ENCODE measurements around the gene ENTPD6.
"Not testable (repeated sequence)": the region's sequence is repeated elsewhere in the genome, so short reads cannot be mapped to it uniquely, and the experiment has no call there.

ENTPD6 gene

GRCh38 chr20:25173321-25173720, 22.2 kb upstream of the ENTPD6 start:
- ChIA-PET CTCF (no interaction called here), POLR2A (no interaction called here)
- no peak for TF ChIP-seq HDGF (IDR thresholded peaks at IDR 0.05; ENCODE audit: borderline replicate concordance)
- DNase-seq (ENCODE audit: extremely low spot score), result no peak

DNA sequence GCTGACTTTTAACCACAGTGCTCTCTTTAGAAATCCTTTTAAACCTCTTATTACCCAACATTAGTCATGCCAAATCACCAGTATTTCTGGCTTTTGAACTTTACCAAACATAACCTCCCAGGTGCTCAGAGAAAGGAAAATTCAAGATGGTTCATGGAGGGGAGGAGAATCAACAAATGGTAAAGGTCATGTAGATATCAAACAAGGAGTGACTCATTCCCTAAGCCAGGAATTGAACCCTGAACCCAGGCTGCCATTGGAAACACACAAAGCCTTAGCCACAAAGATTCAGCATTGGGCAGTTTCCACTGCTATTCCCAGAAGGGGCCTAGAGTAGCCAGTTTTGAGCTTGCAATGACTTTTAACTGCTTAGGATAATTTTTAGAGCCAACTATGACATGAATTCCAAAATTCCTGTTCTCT, 21.6 kb upstream of the ENTPD6 start:
- CTCF ChIA-PET, result no interaction called here
- POLR2A ChIA-PET, result no interaction called here
- TF ChIP-seq FOXA1 (IDR thresholded peaks at IDR 0.05) (no peak), BHLHE40 (IDR thresholded peaks at IDR 0.05; ENCODE audit: borderline replicate concordance) (no peak), CTBP1 (IDR thresholded peaks at IDR 0.05; ENCODE audit: borderline replicate concordance) (no peak), ZNF384 (IDR thresholded peaks at IDR 0.05) (no peak), L3MBTL2 (conservative IDR thresholded peaks at IDR 0.05) (no peak)
- TF ChIP-seq, protein P1, sequence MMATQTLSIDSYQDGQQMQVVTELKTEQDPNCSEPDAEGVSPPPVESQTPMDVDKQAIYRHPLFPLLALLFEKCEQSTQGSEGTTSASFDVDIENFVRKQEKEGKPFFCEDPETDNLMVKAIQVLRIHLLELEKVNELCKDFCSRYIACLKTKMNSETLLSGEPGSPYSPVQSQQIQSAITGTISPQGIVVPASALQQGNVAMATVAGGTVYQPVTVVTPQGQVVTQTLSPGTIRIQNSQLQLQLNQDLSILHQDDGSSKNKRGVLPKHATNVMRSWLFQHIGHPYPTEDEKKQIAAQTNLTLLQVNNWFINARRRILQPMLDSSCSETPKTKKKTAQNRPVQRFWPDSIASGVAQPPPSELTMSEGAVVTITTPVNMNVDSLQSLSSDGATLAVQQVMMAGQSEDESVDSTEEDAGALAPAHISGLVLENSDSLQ (IDR thresholded peaks at IDR 0.05), result no peak

GRCh38 chr20:25176184-25176583, 19.3 kb upstream of the ENTPD6 start:
- CTCF ChIA-PET, result interaction anchor here (0.6 kb wide), 1 partner anchor 1237 kb away, joined by 4 read pairs; no protein-coding TSS in a partner anchor

More for the DNA sequence above, 21.6 kb upstream of the ENTPD6 start:
- DNase-seq (ENCODE audit: extremely low spot score), result no peak

GRCh38 chr20:25177890-25178321, 17.6 kb upstream of the ENTPD6 start:
- no peak for TF ChIP-seq SP1 (IDR thresholded peaks at IDR 0.05)
- no peak for TF ChIP-seq FOXK2 (IDR thresholded peaks at IDR 0.05)
- no peak for TF ChIP-seq HDGF (IDR thresholded peaks at IDR 0.05; ENCODE audit: borderline replicate concordance)
- no peak for TF ChIP-seq ARNT (IDR thresholded peaks at IDR 0.05)
- no peak for TF ChIP-seq FOXM1 (IDR thresholded peaks at IDR 0.05; ENCODE audit: borderline replicate concordance)
- TF ChIP-seq BHLHE40 (IDR thresholded peaks at IDR 0.05; ENCODE audit: borderline replicate concordance), result no peak
- no peak for TF ChIP-seq ELF4 (IDR thresholded peaks at IDR 0.05)
- TF ChIP-seq TARDBP (IDR thresholded peaks at IDR 0.05), result no peak
- no peak for TF ChIP-seq NFRKB (IDR thresholded peaks at IDR 0.05)
- TF ChIP-seq FOXA1 (IDR thresholded peaks at IDR 0.05), result no peak
- CTCF ChIA-PET, result interaction anchor here (0.6 kb wide), 2 partner anchors 38 to 182 kb away, joined by 5 to 7 read pairs; no protein-coding TSS in a partner anchor
- no peak for DNase-seq (ENCODE audit: extremely low spot score)
- POLR2A ChIA-PET, result no interaction called here

More at GRCh38 chr20:25176184-25176583, 19.3 kb upstream of the ENTPD6 start:
- DNase-seq (ENCODE audit: extremely low spot score), result no peak
- POLR2A ChIA-PET, result no interaction called here
- no peak for TF ChIP-seq ZNF384 (IDR thresholded peaks at IDR 0.05)
- no peak for TF ChIP-seq LEF1 (IDR thresholded peaks at IDR 0.05; ENCODE audit: borderline replicate concordance)
- TF ChIP-seq, protein P1 (IDR thresholded peaks at IDR 0.05), result no peak

DNA sequence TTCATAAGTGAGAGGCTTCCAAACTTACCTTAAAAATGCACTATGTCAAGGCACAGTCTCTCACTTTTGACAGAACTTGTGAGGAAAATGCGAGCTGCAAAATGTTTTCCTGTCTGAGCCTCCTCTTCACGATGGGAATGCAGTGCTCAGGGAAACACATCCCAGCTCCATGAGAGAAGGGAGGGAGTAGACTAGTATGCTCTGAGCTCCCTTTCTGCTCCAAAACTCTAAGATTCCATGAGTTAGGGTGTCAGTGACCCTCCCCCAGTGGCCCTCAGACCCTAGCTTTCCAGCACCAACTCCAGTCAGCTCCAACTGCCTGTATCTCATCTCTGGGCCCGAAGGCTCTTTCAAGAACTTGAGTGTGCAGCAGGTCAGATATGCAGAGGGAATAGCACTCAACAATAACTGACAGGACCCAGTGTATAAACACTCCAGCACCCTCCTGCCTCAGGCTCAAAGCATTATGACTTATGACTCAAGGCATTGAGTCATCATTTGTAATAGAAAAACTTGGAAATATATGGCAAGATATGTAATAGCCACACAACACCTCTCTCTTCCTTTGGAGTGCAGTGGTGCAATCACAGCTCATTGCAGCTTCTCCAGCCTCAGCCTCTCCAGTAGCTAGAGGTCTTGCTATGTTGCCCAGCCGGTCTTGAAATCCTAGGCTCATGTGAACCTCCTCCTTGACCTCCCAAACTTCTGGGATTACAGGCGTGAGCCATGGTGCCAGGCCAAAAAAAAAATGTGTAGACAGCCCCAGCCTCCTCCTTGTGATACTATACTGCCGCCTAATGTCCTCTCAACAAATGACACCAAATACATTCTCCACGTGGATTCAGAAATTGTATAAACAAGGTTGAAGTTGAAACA, 16.7 kb upstream of the ENTPD6 start:
- ChIA-PET CTCF (interaction anchor here (0.6 kb wide), 2 partner anchors 38 to 183 kb away, joined by 5 to 7 read pairs; no protein-coding TSS in a partner anchor), POLR2A (interaction anchor here (2.1 kb wide), 1 partner anchor 17 kb away, joined by 9 read pairs; the partner anchor contains the start of gene ENTPD6)

GRCh38 chr20:25179439-25180089, 15.9 kb upstream of the ENTPD6 start:
- DNase-seq (ENCODE audit: extremely low spot score), result no peak
- no peak for TF ChIP-seq ARNT (IDR thresholded peaks at IDR 0.05)
- TF ChIP-seq HDGF (IDR thresholded peaks at IDR 0.05; ENCODE audit: borderline replicate concordance), result no peak
- TF ChIP-seq FOXK2 (IDR thresholded peaks at IDR 0.05), result no peak
- TF ChIP-seq L3MBTL2 (conservative IDR thresholded peaks at IDR 0.05), result no peak; the same call in 1 of the 2 replicates
- TF ChIP-seq FOXA1 (IDR thresholded peaks at IDR 0.05), result no peak
- TF ChIP-seq SP1 (IDR thresholded peaks at IDR 0.05), result no peak
- no peak for TF ChIP-seq FOXM1 (IDR thresholded peaks at IDR 0.05; ENCODE audit: borderline replicate concordance)
- TF ChIP-seq SUZ12 (IDR thresholded peaks at IDR 0.05), result no peak
- TF ChIP-seq BHLHE40 (IDR thresholded peaks at IDR 0.05; ENCODE audit: borderline replicate concordance), result no peak
- no peak for TF ChIP-seq NFRKB (IDR thresholded peaks at IDR 0.05)
- TF ChIP-seq, protein P1 (IDR thresholded peaks at IDR 0.05), result no peak
- TF ChIP-seq TARDBP (IDR thresholded peaks at IDR 0.05), result no peak
- POLR2A ChIA-PET, result interaction anchor here (2.1 kb wide), 1 partner anchor 16 kb away, joined by 9 read pairs; the partner anchor contains the start of gene ENTPD6
- CTCF ChIA-PET, result no interaction called here

More for the DNA sequence above, 16.7 kb upstream of the ENTPD6 start:
- peak; percentile 55 for DNase-seq (ENCODE audit: extremely low spot score)
- peak; percentile 91 for TF ChIP-seq FOXK2 (IDR thresholded peaks at IDR 0.05)
- TF ChIP-seq L3MBTL2 (conservative IDR thresholded peaks at IDR 0.05), result 0 out of 2 replicates have a peak, but pooled peaks have one; percentile 31
- TF ChIP-seq TARDBP (IDR thresholded peaks at IDR 0.05), result no peak
- TF ChIP-seq ZNF384 (IDR thresholded peaks at IDR 0.05), result peak; percentile 78

- DNase-seq (ENCODE audit: extremely low spot score); POLR2A ChIA-PET; CTCF ChIA-PET: not testable (repeated sequence)
These were observed 11.1 kb upstream of the ENTPD6 start for GRCh38 chr20:25184391-25184790.

Measured in HEK293T (cell line).